K562 (cell line): ENCODE data around the gene MDM1. TPM values are rescaled to one million over a fixed set of nuclear protein-coding genes. Genes with fewer than 3 reads are reported as not detected.

Experiments used
- ATAC-seq: fragments of 200-7000 bp; cut with Tn5 transposase; 3 replicates; pipeline ENCODE4 v1.9.1; 2020; ENCODE audit warnings: moderate library complexity
- BruUV-seq: library from RNA; stranded (reverse); fragments of 400-500 nt; replicated peaks from 2 replicates; lab custom pipeline; 2021; lab: Mats Ljungman, UMichigan
- CTCF ChIA-PET: fragments of 300-600 bp; formaldehyde crosslinking; extraction: SDS; loops from one replicate; lab custom pipeline; 2021; ENCODE audit warnings: low intra/inter-chr PET ratio; lab: Yijun Ruan, JAX
- POLR2A ChIA-PET: fragments of 300-600, 350-650 bp; sonication (Branson Sonifier 250); formaldehyde crosslinking; extraction: SDS; loops from one replicate; lab custom pipeline; 2021; ENCODE audit warnings: antibody characterized with exemption, inconsistent platforms; lab: Yijun Ruan, JAX
- DNase-seq, 4 experiments: peaks; one replicate each; pipeline versions ENCODE4 v3.0.0 to v3.0.0-alpha.2; 2011 to 2018; ENCODE audit warnings: low spot score in 3 of 4, mixed read lengths in 3 of 4; ENCODE audit errors: extremely low read depth in 1 of 4
- FAIRE-seq: peaks from 2 replicates; lab custom pipeline; 2011; peaks lifted over from hg19 to GRCh38; lab: Jason Lieb, UNC
- H2AFZ ChIP-seq: 2 replicates; pipeline ENCODE4 v1.6.0; 2011; ENCODE audit warnings: low read depth, low read length, control low read depth, inconsistent platforms
- H3K27ac ChIP-seq: fragments of 200-600 bp; 3 replicates; pipeline ENCODE4 v1.8.0; 2011; ENCODE audit warnings: low read depth, mild to moderate bottlenecking, control low read depth, inconsistent platforms, low read length, moderate library complexity, mixed read lengths; ENCODE audit errors: extremely low read depth
- H3K27me3 ChIP-seq, 2 experiments: fragments of 300-600 bp in 1 of 2; 2 replicates in 1 of 2; 3 replicates in 1 of 2; pipeline versions ENCODE4 v1.6.0 to v1.8.0; 2011; ENCODE audit warnings: inconsistent platforms in 2 of 2, low read length in 2 of 2, mild to moderate bottlenecking in 1 of 2, mixed read lengths in 1 of 2, moderate library complexity in 1 of 2; ENCODE audit not compliant: control insufficient read depth in 2 of 2, insufficient read depth in 2 of 2
- H3K36me3 ChIP-seq: fragments of 300-600 bp; 3 replicates; pipeline ENCODE4 v1.8.0; 2011; ENCODE audit warnings: mild to moderate bottlenecking, low read length, inconsistent platforms; ENCODE audit not compliant: control insufficient read depth, insufficient read depth
- H3K4me1 ChIP-seq, 2 experiments: fragments of 200-600 bp in 1 of 2; replicated peaks in 1 of 2; 2 replicates in 1 of 2; 3 replicates in 1 of 2; pipeline versions ENCODE4 v1.5.1 to v1.8.0; 2011; ENCODE audit warnings: inconsistent platforms in 2 of 2, low read length in 2 of 2, mild to moderate bottlenecking in 1 of 2, mixed read lengths in 1 of 2, moderate library complexity in 1 of 2; ENCODE audit not compliant: control insufficient read depth in 2 of 2, insufficient read depth in 2 of 2
- H3K4me2 ChIP-seq: 2 replicates; pipeline ENCODE4 v1.6.1; 2011; ENCODE audit warnings: low read length, control low read depth, inconsistent platforms, mixed read lengths; ENCODE audit not compliant: insufficient read depth
- H3K4me3 ChIP-seq: fragments of 200-600 bp; sonication (generic), shearing (Covaris generic); 2 replicates; pipeline ENCODE4 v1.5.1; 2016; ENCODE audit warnings: control low read depth, inconsistent platforms
- H3K79me2 ChIP-seq: fragments of 200-600 bp; 3 replicates; pipeline ENCODE4 v1.8.0; 2011; ENCODE audit warnings: low read length, inconsistent platforms; ENCODE audit not compliant: control insufficient read depth, insufficient read depth
- H3K9ac ChIP-seq, 2 experiments: 2 replicates each; pipeline versions ENCODE4 v1.6.0 to v1.6.1; 2011; ENCODE audit warnings: low read depth in 2 of 2, low read length in 2 of 2, control low read depth in 1 of 2, inconsistent platforms in 1 of 2, mild to moderate bottlenecking in 1 of 2, mixed read lengths in 1 of 2; ENCODE audit not compliant: insufficient read depth in 1 of 2
- H3K9me1 ChIP-seq: one replicate; pipeline ENCODE4 v1.6.0; 2011; ENCODE audit warnings: inconsistent platforms, mild to moderate bottlenecking, low read length, moderate library complexity; ENCODE audit not compliant: control insufficient read depth, insufficient read depth
- H3K9me3 ChIP-seq: replicated peaks from 2 replicates; pipeline ENCODE4 v1.5.1; 2011; ENCODE audit warnings: low read depth, low read length, inconsistent platforms; ENCODE audit not compliant: control insufficient read depth, insufficient read depth
- H4K20me1 ChIP-seq: replicated peaks from 2 replicates; pipeline ENCODE4 v1.6.1; 2011; ENCODE audit warnings: low read length, inconsistent platforms, mixed read lengths; ENCODE audit not compliant: control insufficient read depth, insufficient read depth
- ATF7 ChIP-seq: fragments of 450-650 bp; IDR thresholded peaks from 2 replicates; pipeline ENCODE4 v1.7.1; 2014; ENCODE audit warnings: mild to moderate bottlenecking, moderate library complexity
- CEBPG ChIP-seq, 3 experiments: fragments of 200-800 bp in 1 of 3; sonication (Bioruptor generic) in 1 of 3; sonication (generic) in 1 of 3; formaldehyde crosslinking in 1 of 3; IDR thresholded peaks in 2 of 3; conservative IDR thresholded peaks in 1 of 3; 2 replicates each; pipeline versions ENCODE4 v1.6.1 to v1.8.0; 2016 to 2022; ENCODE audit warnings: missing compliant biosample characterization in 2 of 3, missing genetic modification characterization in 2 of 3, mild to moderate bottlenecking in 1 of 3, missing genetic modification reagents in 1 of 3
- EHMT2 ChIP-seq: fragments of 450-650 bp; IDR thresholded peaks from 2 replicates; pipeline ENCODE4 v1.6.1; 2018; ENCODE audit warnings: antibody characterized with exemption
- GATA2 ChIP-seq: sonication (generic); formaldehyde crosslinking; IDR thresholded peaks from 2 replicates; pipeline ENCODE4 v1.4.0; 2020; ENCODE audit warnings: mild to moderate bottlenecking, missing genetic modification reagents
- HMGN3 ChIP-seq: IDR thresholded peaks from 2 replicates; pipeline ENCODE4 v1.6.1; 2011; ENCODE audit warnings: borderline replicate concordance, low read depth, mild to moderate bottlenecking, mixed read lengths, low read length; ENCODE audit not compliant: insufficient read length; ENCODE audit errors: extremely low read depth
- ID3 ChIP-seq, 2 experiments: fragments of 250-450 bp in 1 of 2; fragments of 450-650 bp in 1 of 2; sonication (Bioruptor Pico) in 1 of 2; IDR thresholded peaks; 2 replicates each; pipeline versions ENCODE4 v1.6.1 to v1.8.0; 2016 to 2021; ENCODE audit warnings: mild to moderate bottlenecking in 2 of 2, moderate library complexity in 2 of 2, missing compliant biosample characterization in 1 of 2, missing genetic modification characterization in 1 of 2
- KDM1A ChIP-seq, 2 experiments: fragments of 450-650 bp; IDR thresholded peaks; 2 replicates each; pipeline ENCODE4 v1.6.1; 2016; ENCODE audit warnings: mild to moderate bottlenecking in 2 of 2
- NFIC ChIP-seq: fragments of 450-650 bp; IDR thresholded peaks from 2 replicates; pipeline ENCODE4 v1.6.1; 2017; ENCODE audit warnings: mild to moderate bottlenecking, inconsistent platforms
- NR2F6 ChIP-seq: fragments of 450-650 bp; formaldehyde crosslinking; IDR thresholded peaks from 2 replicates; pipeline ENCODE4 v1.4.0; 2020; ENCODE audit warnings: mild to moderate bottlenecking
- PRDM10 ChIP-seq: fragments of 450-650 bp; IDR thresholded peaks from 2 replicates; pipeline ENCODE4 v1.6.1; 2018; ENCODE audit not compliant: partially characterized antibody
- UBTF ChIP-seq, 2 experiments: IDR thresholded peaks; 2 replicates each; pipeline ENCODE4 v1.6.1; 2012; ENCODE audit warnings: improper control_type of control experiment in 2 of 2, low read depth in 2 of 2, low read length in 2 of 2, borderline replicate concordance in 1 of 2
- ZC3H8 ChIP-seq: fragments of 450-650 bp; IDR thresholded peaks from 2 replicates; pipeline ENCODE4 v1.6.1; 2017
- ZKSCAN3 ChIP-seq: fragments of 250-450 bp; sonication (Bioruptor Pico); IDR thresholded peaks from 2 replicates; pipeline ENCODE4 v1.4.0; 2020
- ZNF75A ChIP-seq: fragments of 450-650 bp; formaldehyde crosslinking; IDR thresholded peaks from 2 replicates; pipeline ENCODE4 v1.4.0; 2020; ENCODE audit warnings: mild to moderate bottlenecking
- WGBS: fragments of 100-300 bp; shearing (Covaris generic); methylation state at CpG from one replicate; pipeline ENCODE4 v1.1.6; 2016; ENCODE audit warnings: low coverage, mixed read lengths; ENCODE audit not compliant: insufficient coverage; ENCODE audit errors: missing lambda C conversion rate; 5-methylcytosine and 5-hydroxymethylcytosine counted together
- in situ Hi-C: fragments of 300-500 bp; cut with MboI; formaldehyde crosslinking; loops from 4 replicates; pipeline ENCODE4 v1.15.0; 2018; ENCODE audit warnings: inconsistent platforms, mixed read lengths
- intact Hi-C: fragments of 100-400 bp; cut with micrococcal nuclease; formaldehyde crosslinking; loops from 2 replicates; pipeline ENCODE4 v1.14.2; 2022
- polyA plus RNA-seq, 8 experiments: library from polyadenylated mRNA; depleted of rRNA in 4 of 8; stranded (reverse) in 5 of 8; unstranded in 3 of 8; fragments of >200 nt; fragmentation: Nextera tagmentation in 2 of 8; fragmentation: Illumina TruSeq in 1 of 8; extraction: Ambion mirVana in 2 of 8; extraction: Trizol in 1 of 8; gene quantifications; 2 replicates each; pipeline versions ENCODE4 v1.2.1 to v1.2.3, GENCODE V29; 2011 to 2014; ENCODE audit warnings: inconsistent platforms in 1 of 8, missing spikeins in 1 of 8
- total RNA-seq, 7 experiments: library from RNA; depleted of rRNA in 6 of 7; stranded (reverse); fragments of >200 nt in 6 of 7; fragmentation: Illumina TruSeq in 2 of 7; extraction: Trizol in 2 of 7; gene quantifications; 2 replicates each; pipeline versions ENCODE4 v1.2.1 to v1.2.3, GENCODE V29; 2011 to 2021; ENCODE audit warnings: low replicate concordance in 1 of 7

MDM1 gene
- total and polyA plus RNA-seq, 9 of the 15 experiments (the other 6 are each of a cell fraction or from before 2014, with no cell fraction given): 7.5 to 16.8 (median 13.1) TPM

- ChIA-PET CTCF (interaction anchor here (0.6 kb wide), 1 partner anchor 37 kb away, joined by 3 read pairs; no protein-coding TSS in a partner anchor), POLR2A (no interaction called here)
- intact Hi-C loops: no loop called here
- H3K9me3 ChIP-seq: no peaks in the 10 kb centered on the region
- WGBS: 6% methylated on average over 5 of the region's 5 CpGs
- in situ Hi-C loops: no loop called here
- BruUV-seq: no TSS peak
- no peak overlapping the region for H3K9ac ChIP-seq
- H4K20me1 ChIP-seq: no peaks in the 10 kb centered on the region
- peaks cover 20 to 35% of the 10 kb centered on the region in 2 experiments for H3K27me3 ChIP-seq
- no peaks in the 10 kb centered on the region for H3K79me2 ChIP-seq
- H3K27ac ChIP-seq: no peak overlapping the region
- H2AFZ ChIP-seq: no peak overlapping the region
- no peak for FAIRE-seq
- H3K9me1 ChIP-seq: no peaks in the 10 kb centered on the region
- H3K4me2 ChIP-seq: no peak overlapping the region
- DNase-seq: peak in 2 of 4 experiments; percentile 32 to 66
- peak; percentile 84 for ATAC-seq
- H3K4me1 ChIP-seq: peaks cover 0 to 6% of the 10 kb centered on the region in 2 experiments; a peak in 2 of 5 replicates
- no peaks in the 10 kb centered on the region for H3K36me3 ChIP-seq
- no peak overlapping the region for H3K4me3 ChIP-seq
- no peak for TF ChIP-seq ZNF75A (CRISPR knock-in tag)
- TF ChIP-seq ID3 (CRISPR knock-in tag; IDR thresholded peaks at IDR 0.05): no peak
- TF ChIP-seq ID3 (tag; IDR thresholded peaks at IDR 0.05): no peak
- TF ChIP-seq CEBPG (CRISPR knock-in tag; IDR thresholded peaks at IDR 0.05): no peak
- peak; percentile 78 to 82 for TF ChIP-seq CEBPG (tag; conservative IDR thresholded peaks at IDR 0.05 in 1 of 2, IDR thresholded peaks at IDR 0.05 in 1 of 2)
- no peak for TF ChIP-seq HMGN3
- TF ChIP-seq ZKSCAN3 (CRISPR knock-in tag): no peak
- no peak for TF ChIP-seq UBTF (IDR thresholded peaks at IDR 0.05; ENCODE audit: borderline replicate concordance in 1 of 2, low read depth in 2 of 2, low read length in 2 of 2)
- peak; percentile 41; the same call in 1 of the 2 replicates for TF ChIP-seq GATA2 (CRISPR knock-in tag)
- peak; percentile 27; the same call in 1 of the 2 replicates for TF ChIP-seq ATF7
- TF ChIP-seq ZC3H8: no peak
- TF ChIP-seq NFIC: peak; percentile 94
- no peak for TF ChIP-seq NR2F6 (CRISPR knock-in tag)
- TF ChIP-seq KDM1A (IDR thresholded peaks at IDR 0.05): no peak
- TF ChIP-seq PRDM10: peak; percentile 17
- TF ChIP-seq EHMT2: no peak
Measured at GRCh38 chr12:68279227-68280054, 52.7 kb downstream of the MDM1 start.
